Right lobe of liver (tissue), 6 donors: ENCODE measurements around the gene RAB14. TPM values are rescaled to one million over a fixed set of nuclear protein-coding genes. Genes with fewer than 3 reads are reported as not detected.

Experiments used
- ATAC-seq, 4 donors: fragments of 200-7000 bp; cut with Tn5 transposase; one replicate each; pipeline ENCODE4 v1.9.1; 2020; ENCODE audit warnings: mild to moderate bottlenecking in 4 of 4, moderate library complexity in 4 of 4
- DNase-seq, 3 donors: peaks; one replicate each; pipeline ENCODE4 v3.0.0-alpha.2; 2020
- H3K27ac ChIP-seq, 3 donors: fragments of 200-600 bp; one replicate each; pipeline ENCODE4 v1.8.0; 2022
- H3K27me3 ChIP-seq, 2 donors: fragments of 200-600 bp; one replicate each; pipeline ENCODE4 v1.8.0; 2022
- H3K36me3 ChIP-seq, 4 donors: fragments of 200-600 bp; sonication (generic) in 1 of 4; one replicate each; pipeline versions ENCODE4 v1.5.1 to v1.8.0; 2017 to 2022; ENCODE audit warnings: control low read depth in 1 of 4
- H3K4me1 ChIP-seq, 4 donors: fragments of 200-600 bp; sonication (generic) in 1 of 4; one replicate each; pipeline versions ENCODE4 v1.5.1 to v1.8.0; 2017 to 2022; ENCODE audit warnings: control low read depth in 1 of 4
- H3K4me3 ChIP-seq, 3 donors: fragments of 200-600 bp; one replicate each; pipeline ENCODE4 v1.8.0; 2022
- H3K9me3 ChIP-seq, 4 donors: fragments of 200-600 bp; sonication (generic) in 1 of 4; one replicate each; pipeline versions ENCODE4 v1.5.1 to v1.8.0; 2017 to 2022; ENCODE audit warnings: control low read depth in 1 of 4
- CTCF ChIP-seq, 4 donors: fragments of 200-600 bp in 3 of 4; fragments of 450-650 bp in 1 of 4; IDR thresholded peaks; one replicate each; pipeline versions ENCODE4 v1.5.1 to v1.8.0; 2016 to 2022; ENCODE audit warnings: antibody characterized with exemption in 4 of 4, mild to moderate bottlenecking in 2 of 4
- POLR2A ChIP-seq: fragments of 450-650 bp; IDR thresholded peaks from one replicate; pipeline ENCODE4 v1.6.1; 2017; ENCODE audit warnings: antibody characterized with exemption, mild to moderate bottlenecking
- WGBS: methylation state at CpG from one replicate; pipeline ENCODE4 v1.1.6; 2018; ENCODE audit warnings: low coverage, low lambda C conversion rate; ENCODE audit not compliant: insufficient coverage; ENCODE audit errors: missing lambda C conversion rate; 5-methylcytosine and 5-hydroxymethylcytosine counted together
- intact Hi-C, 2 donors: fragments of 100-400 bp; cut with DNase I; formaldehyde crosslinking; loops; one replicate each; pipeline versions ENCODE4 v1.11.2 to v1.14.1; 2022
- total RNA-seq, 6 experiments: library from RNA; depleted of rRNA in 2 of 6; stranded (reverse); fragments of >200 nt in 2 of 6; fragmentation: NEBNext Ultra II Directional in 3 of 6; extraction: Animal tissue kit (Norgen Biotek cat#: 25700) in 3 of 6; gene quantifications; one replicate each; pipeline versions ENCODE4 v1.1.0 to v1.2.4, GENCODE V29; 2016 to 2023
- donor health status: DM: no; HTN: yes; CAD: no.
- donor health status: DM: no; HTN: no; CAD: no.
- donor health status: DM: no; HTN: no; CAD: no.
- donor health status: DM: no; HTN: yes; CAD: no.
- donor health status: DM: no; HTN: yes; CAD: no.

The RAB14 gene
- total RNA-seq, 6 experiments from 2014 or later = 29.0 to 65.1 (median 53.5) TPM

DNA sequence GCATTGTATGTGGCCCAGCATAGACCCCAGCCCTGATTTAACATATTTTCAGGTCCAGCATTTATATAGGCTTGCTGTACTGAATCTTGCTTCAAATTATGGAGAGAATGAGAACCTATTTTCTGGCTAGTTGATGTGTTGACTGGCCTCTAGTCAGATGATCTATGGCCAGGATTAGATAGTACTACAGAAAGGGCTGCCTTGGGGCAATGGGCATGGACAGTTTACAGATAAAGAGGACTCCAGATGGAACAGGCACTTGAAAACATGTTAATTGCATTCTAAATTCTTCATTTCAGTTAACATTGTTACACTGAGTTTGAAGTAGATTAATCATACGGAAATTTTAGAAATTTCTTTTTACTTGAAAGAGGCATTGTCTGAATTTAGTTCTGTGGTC is 61.5 kb downstream of the RAB14 start:
- ATAC-seq = no peak
- H3K27ac ChIP-seq = no peak overlapping the region
- 100% methylated on average over 1 of the region's 1 CpG for WGBS
- intact Hi-C loops = no loop called here
- H3K4me3 ChIP-seq = no peak overlapping the region
- TF ChIP-seq POLR2A (no peak), CTCF (IDR thresholded peaks at IDR 0.05) (no peak)
- peaks cover 0 to 3% (median 0%) of the 10 kb centered on the region in 4 donors for H3K4me1 ChIP-seq
- no peak for DNase-seq
- H3K27me3 ChIP-seq = no peaks in the 10 kb centered on the region
- peaks cover 0 to 31% (median 0%) of the 10 kb centered on the region in 4 donors for H3K36me3 ChIP-seq
- no peaks in the 10 kb centered on the region for H3K9me3 ChIP-seq

GRCh38 chr9:121138973-121139372 is 62.7 kb downstream of the RAB14 start:
- no peak overlapping the region for H3K4me3 ChIP-seq
- no peak overlapping the region for H3K27ac ChIP-seq
- H3K9me3 ChIP-seq = no peaks in the 10 kb centered on the region
- peaks cover 0 to 26% (median 0%) of the 10 kb centered on the region in 4 donors for H3K36me3 ChIP-seq
- ATAC-seq = no peak
- no peaks in the 10 kb centered on the region for H3K4me1 ChIP-seq
- DNase-seq = no peak
- TF ChIP-seq CTCF (IDR thresholded peaks at IDR 0.05) (no peak), POLR2A (no peak)
- 84% methylated on average over 3 of the region's 3 CpGs for WGBS
- intact Hi-C loops = no loop called here
- H3K27me3 ChIP-seq = no peaks in the 10 kb centered on the region

GRCh38 chr9:121138561-121138960 is 63.1 kb downstream of the RAB14 start:
- Histone ChIP-seq H3K4me1 (no peaks in the 10 kb centered on the region), H3K36me3 (peaks cover 0 to 23% (median 0%) of the 10 kb centered on the region in 4 donors)
- ATAC-seq = no peak

GRCh38 chr9:121135642-121136041 is 66.0 kb downstream of the RAB14 start:
- Histone ChIP-seq H3K4me3 (no peak overlapping the region), H3K27ac (no peak overlapping the region), H3K9me3 (no peaks in the 10 kb centered on the region), H3K36me3 (peaks cover 0 to 14% (median 0%) of the 10 kb centered on the region in 4 donors), H3K27me3 (no peaks in the 10 kb centered on the region), H3K4me1 (no peaks in the 10 kb centered on the region)
- DNase-seq (no peak), ATAC-seq (no peak)
- TF ChIP-seq POLR2A (no peak), CTCF (IDR thresholded peaks at IDR 0.05) (no peak)
- WGBS = 100% methylated on average over 2 of the region's 2 CpGs
- intact Hi-C loops = no loop called here

More at GRCh38 chr9:121138561-121138960, 63.1 kb downstream of the RAB14 start:
- no peak for DNase-seq
- Histone ChIP-seq H3K27ac (no peak overlapping the region), H3K27me3 (no peaks in the 10 kb centered on the region), H3K9me3 (no peaks in the 10 kb centered on the region), H3K4me3 (no peak overlapping the region)
- intact Hi-C loops = no loop called here
- TF ChIP-seq CTCF (IDR thresholded peaks at IDR 0.05) (no peak), POLR2A (no peak)
